Endodermal cell (in vitro differentiated cells): ENCODE data around the gene ACD. TPM values are rescaled to one million over a fixed set of nuclear protein-coding genes. Genes with fewer than 3 reads are reported as not detected.

ENCODE experiments used
- DNase-seq: peaks from one replicate; pipeline ENCODE4 v3.0.0-alpha.2; 2017
- H3K27ac ChIP-seq: 2 replicates; pipeline ENCODE4 v1.5.1; 2013; ENCODE audit warnings: mild to moderate bottlenecking, low read depth, low read length, moderate library complexity
- H3K27me3 ChIP-seq: 2 replicates; pipeline ENCODE4 v1.6.1; 2013; ENCODE audit warnings: mild to moderate bottlenecking, low read length, moderate library complexity; ENCODE audit not compliant: insufficient read depth, control insufficient read depth, poor library complexity, severe bottlenecking
- H3K36me3 ChIP-seq: 2 replicates; pipeline ENCODE4 v1.7.0; 2013; ENCODE audit warnings: mild to moderate bottlenecking, low read length, moderate library complexity; ENCODE audit not compliant: control insufficient read depth, insufficient read depth
- H3K4me1 ChIP-seq: one replicate; pipeline ENCODE4 v1.7.0; 2013; ENCODE audit warnings: low read length; ENCODE audit not compliant: control insufficient read depth, insufficient read depth
- H3K4me3 ChIP-seq: 2 replicates; pipeline ENCODE4 v1.5.1; 2013; ENCODE audit warnings: mild to moderate bottlenecking, low read length, moderate library complexity
- H3K9ac ChIP-seq: 2 replicates; pipeline ENCODE4 v1.6.1; 2013; ENCODE audit warnings: mild to moderate bottlenecking, low read length, moderate library complexity; ENCODE audit not compliant: poor library complexity, severe bottlenecking; ENCODE audit errors: extremely low read depth
- H3K9me3 ChIP-seq: 2 replicates; pipeline ENCODE4 v1.6.1; 2013; ENCODE audit warnings: mild to moderate bottlenecking, low read length, moderate library complexity; ENCODE audit not compliant: control insufficient read depth
- H3K27ac Mint-ChIP-seq: 2 replicates; pipeline ENCODE4 v1.8.0; 2020; ENCODE audit warnings: mixed read lengths
- H3K27me3 Mint-ChIP-seq: 2 replicates; pipeline ENCODE4 v1.8.0; 2021; ENCODE audit warnings: mild to moderate bottlenecking, mixed read lengths; ENCODE audit not compliant: insufficient read depth
- H3K36me3 Mint-ChIP-seq: 2 replicates; pipeline ENCODE4 v1.8.0; 2020; ENCODE audit warnings: low read depth, mixed read lengths
- H3K4me1 Mint-ChIP-seq: 2 replicates; pipeline ENCODE4 v1.8.0; 2020; ENCODE audit warnings: mixed read lengths
- H3K4me3 Mint-ChIP-seq: 2 replicates; pipeline ENCODE4 v1.8.0; 2020; ENCODE audit warnings: mild to moderate bottlenecking, moderate library complexity, mixed read lengths
- H3K9me3 Mint-ChIP-seq: 2 replicates; pipeline ENCODE4 v1.8.0; 2020; ENCODE audit warnings: mild to moderate bottlenecking, mixed read lengths
- CTCF ChIP-seq: fragments of 200-600 bp; sonication (generic); conservative IDR thresholded peaks from 2 replicates; pipeline ENCODE4 v1.5.0; 2021; ENCODE audit warnings: antibody characterized with exemption, mild to moderate bottlenecking
- WGBS, 2 experiments: methylation state at CpG; one replicate each; pipeline versions ENCODE4 v1.1.5 to v1.1.7; 2013; ENCODE audit warnings: missing lambda C conversion rate in 2 of 2, mixed read lengths in 1 of 2; ENCODE audit not compliant: insufficient coverage in 1 of 2, insufficient read length in 1 of 2; 5-methylcytosine and 5-hydroxymethylcytosine counted together
- total RNA-seq, 2 donors: library from RNA; stranded (reverse); fragmentation: NEBNext Ultra II Directional in 1 of 2; extraction: Animal tissue kit (Norgen Biotek cat#: 25700) in 1 of 2; gene quantifications; 2 replicates in 1 of 2; 3 replicates in 1 of 2; pipeline ENCODE4 v1.2.1, GENCODE V29; 2021

The ACD gene
- total RNA-seq, 2 donors from 2014 or later = 39.3 to 41.5 TPM

GRCh38 chr16:67632415-67633172, 27.5 kb downstream of the ACD start:
- DNase-seq = no peak
- Mint-ChIP-seq H3K36me3 (peaks cover 60% of the 10 kb centered on the region), H3K4me3 (no peak overlapping the region), H3K4me1 (no peaks in the 10 kb centered on the region), H3K27ac (no peak overlapping the region), H3K27me3 (no peaks in the 10 kb centered on the region), H3K9me3 (no peaks in the 10 kb centered on the region)
- H3K4me1 ChIP-seq = no peaks in the 10 kb centered on the region
- H3K27me3 ChIP-seq = no peaks in the 10 kb centered on the region
- no peaks in the 10 kb centered on the region for H3K9me3 ChIP-seq
- H3K4me3 ChIP-seq = no peak overlapping the region
- 87 to 90% methylated on average over 6 to 7 of the region's 7 CpGs for WGBS, 2 experiments
- no peak for TF ChIP-seq CTCF
- peaks cover 81% of the 10 kb centered on the region for H3K36me3 ChIP-seq
- no peak overlapping the region for H3K27ac ChIP-seq
- no peak overlapping the region for H3K9ac ChIP-seq

GRCh38 chr16:67628216-67628615, 31.8 kb downstream of the ACD start:
- Histone ChIP-seq H3K27me3 (no peaks in the 10 kb centered on the region), H3K9ac (no peak overlapping the region), H3K4me1 (no peaks in the 10 kb centered on the region), H3K4me3 (no peak overlapping the region), H3K36me3 (peaks cover 78% of the 10 kb centered on the region), H3K9me3 (no peaks in the 10 kb centered on the region), H3K27ac (no peak overlapping the region)
- Mint-ChIP-seq H3K9me3 (no peaks in the 10 kb centered on the region), H3K4me1 (no peaks in the 10 kb centered on the region), H3K36me3 (peaks cover 68% of the 10 kb centered on the region), H3K27me3 (no peaks in the 10 kb centered on the region), H3K4me3 (no peak overlapping the region), H3K27ac (peak overlapping the region; percentile 7)
- no peak for TF ChIP-seq CTCF
- WGBS, 2 experiments = 96 to 99% methylated on average over 14 of the region's 14 CpGs
- no peak for DNase-seq

- Mint-ChIP-seq H3K4me3 (no peak overlapping the region), H3K36me3 (peaks cover 69% of the 10 kb centered on the region), H3K27me3 (no peaks in the 10 kb centered on the region), H3K27ac (no peak overlapping the region), H3K4me1 (no peaks in the 10 kb centered on the region), H3K9me3 (no peaks in the 10 kb centered on the region)
- Histone ChIP-seq H3K9ac (no peak overlapping the region), H3K36me3 (peaks cover 76% of the 10 kb centered on the region), H3K4me3 (no peak overlapping the region), H3K27ac (no peak overlapping the region), H3K4me1 (no peaks in the 10 kb centered on the region), H3K9me3 (no peaks in the 10 kb centered on the region), H3K27me3 (no peaks in the 10 kb centered on the region)
- TF ChIP-seq CTCF = peak; percentile 74
- WGBS, 2 experiments = 93 to 98% methylated on average over 9 to 10 of the region's 10 CpGs
- peak; percentile 85 for DNase-seq
These were observed 46.3 kb downstream of the ACD start for GRCh38 chr16:67613808-67614207.
